H1 (cell line): Measurements from ENCODE around the gene CXCL17. TPM values are rescaled to one million over a fixed set of nuclear protein-coding genes. Genes with fewer than 3 reads are reported as not detected.
A peak's percentile ranks its signal among the peaks of the same experiment; 100 is the strongest.

Experiments used
- CTCF ChIA-PET: fragments of 300-600 bp; sonication (Branson Sonifier 250); formaldehyde crosslinking; loops from one replicate; lab custom pipeline; 2021; ENCODE audit not compliant: partially characterized antibody; lab: Charles Lee
- POLR2A ChIA-PET: fragments of 300-600 bp; sonication (Branson Sonifier 250); formaldehyde crosslinking; loops from one replicate; lab custom pipeline; 2021; ENCODE audit warnings: inconsistent platforms; ENCODE audit not compliant: partially characterized antibody; lab: Charles Lee
- DNase-seq, 2 experiments: peaks; one replicate each; pipeline versions ENCODE4 v3.0.0 to v3.0.0-alpha.2; 2010 to 2022; ENCODE audit warnings: low spot score in 2 of 2, low read depth in 1 of 2, mixed read lengths in 1 of 2
- FAIRE-seq: peaks from 2 replicates; lab custom pipeline; 2011; peaks lifted over from hg19 to GRCh38; lab: Jason Lieb, UNC
- H2AFZ ChIP-seq: 2 replicates; pipeline ENCODE4 v1.8.1; 2012; ENCODE audit warnings: low read length, inconsistent platforms
- H2AK5ac ChIP-seq: 2 replicates; pipeline ENCODE4 v1.6.1; 2013; ENCODE audit warnings: low read depth, low read length
- H2BK120ac ChIP-seq: replicated peaks from 2 replicates; pipeline ENCODE3; 2013; ENCODE audit warnings: low read depth, low read length, inconsistent platforms
- H2BK12ac ChIP-seq: 2 replicates; pipeline ENCODE4 v1.6.1; 2013; ENCODE audit warnings: low read depth, low read length
- H2BK15ac ChIP-seq: 2 replicates; pipeline ENCODE4 v1.6.1; 2013; ENCODE audit warnings: low read length
- H2BK20ac ChIP-seq: 2 replicates; pipeline ENCODE4 v1.6.1; 2013; ENCODE audit warnings: low read length
- H2BK5ac ChIP-seq: 2 replicates; pipeline ENCODE4 v1.6.1; 2013; ENCODE audit warnings: low read depth, low read length
- H3K14ac ChIP-seq: 2 replicates; pipeline ENCODE4 v1.6.1; 2013; ENCODE audit warnings: inconsistent platforms; ENCODE audit not compliant: insufficient read length
- H3K18ac ChIP-seq: 2 replicates; pipeline ENCODE4 v1.6.1; 2013; ENCODE audit warnings: low read length; ENCODE audit errors: extremely low read depth
- H3K23ac ChIP-seq: 2 replicates; pipeline ENCODE4 v1.6.1; 2013; ENCODE audit warnings: inconsistent platforms; ENCODE audit not compliant: insufficient read length
- H3K23me2 ChIP-seq: 2 replicates; pipeline ENCODE4 v1.6.1; 2013; ENCODE audit warnings: low read depth, low read length
- H3K27ac ChIP-seq: 2 replicates; pipeline ENCODE4 v1.6.1; 2011; ENCODE audit warnings: low read depth, low read length, inconsistent platforms
- H3K27me3 ChIP-seq, 4 experiments: replicated peaks in 1 of 4; 1 replicate in 1 of 4; 2 replicates in 3 of 4; pipeline versions ENCODE4 v1.6.1 to v1.8.1; 2011 to 2013; ENCODE audit warnings: low read length in 3 of 4, mild to moderate bottlenecking in 3 of 4, inconsistent platforms in 2 of 4, mixed read lengths in 2 of 4, moderate library complexity in 1 of 4; ENCODE audit not compliant: control insufficient read depth in 3 of 4, insufficient read depth in 3 of 4; ENCODE audit errors: extremely low read depth in 1 of 4
- H3K36me3 ChIP-seq, 4 experiments: 2 replicates each; pipeline versions ENCODE4 v1.6.1 to v1.8.1; 2011 to 2013; ENCODE audit warnings: mild to moderate bottlenecking in 4 of 4, low read length in 3 of 4, moderate library complexity in 2 of 4, control low read depth in 1 of 4, inconsistent platforms in 1 of 4; ENCODE audit not compliant: insufficient read depth in 4 of 4, control insufficient read depth in 2 of 4
- H3K4ac ChIP-seq: replicated peaks from 2 replicates; pipeline ENCODE3; 2013; ENCODE audit warnings: low read length, low read depth, mixed read lengths, inconsistent platforms; ENCODE audit not compliant: insufficient read length
- H3K4me1 ChIP-seq, 4 experiments: replicated peaks in 1 of 4; 1 replicate in 1 of 4; 2 replicates in 3 of 4; pipeline versions ENCODE4 v1.6.1 to v1.8.1; 2011 to 2013; ENCODE audit warnings: low read length in 3 of 4, inconsistent platforms in 2 of 4, mixed read lengths in 1 of 4; ENCODE audit not compliant: insufficient read depth in 4 of 4, control insufficient read depth in 3 of 4
- H3K4me2 ChIP-seq, 2 experiments: 2 replicates each; pipeline versions ENCODE4 v1.6.1 to v1.8.1; 2011 to 2013; ENCODE audit warnings: low read depth in 2 of 2, low read length in 2 of 2, control low read depth in 1 of 2, inconsistent platforms in 1 of 2, mild to moderate bottlenecking in 1 of 2; ENCODE audit not compliant: insufficient read depth in 1 of 2
- H3K4me3 ChIP-seq, 4 experiments: fragments of 200-600, 300-600 bp in 1 of 4; sonication (generic), shearing (Covaris generic), sonication (Bioruptor Twin) in 1 of 4; 2 replicates each; pipeline versions ENCODE4 v1.5.1 to v1.8.1; 2011 to 2016; ENCODE audit warnings: low read length in 4 of 4, low read depth in 3 of 4, control low read depth in 2 of 4, inconsistent platforms in 2 of 4, mild to moderate bottlenecking in 2 of 4, mixed read lengths in 1 of 4, moderate library complexity in 1 of 4; ENCODE audit not compliant: insufficient read depth in 2 of 4; ENCODE audit errors: extremely low read depth in 1 of 4
- H3K56ac ChIP-seq: replicated peaks from 2 replicates; pipeline ENCODE3; 2013; ENCODE audit warnings: low read depth, mild to moderate bottlenecking, mixed read lengths, low read length, inconsistent platforms; ENCODE audit not compliant: insufficient read length
- H3K79me1 ChIP-seq: 2 replicates; pipeline ENCODE4 v1.6.1; 2013; ENCODE audit warnings: low read depth, low read length, control low read depth
- H3K79me2 ChIP-seq, 2 experiments: 2 replicates each; pipeline versions ENCODE4 v1.6.1 to v1.8.1; 2012 to 2013; ENCODE audit warnings: low read length in 2 of 2, mild to moderate bottlenecking in 2 of 2, inconsistent platforms in 1 of 2; ENCODE audit not compliant: insufficient read depth in 2 of 2, control insufficient read depth in 1 of 2
- H3K9ac ChIP-seq, 4 experiments: replicated peaks in 1 of 4; 1 replicate in 1 of 4; 2 replicates in 3 of 4; pipeline versions ENCODE4 v1.6.1 to v1.8.1; 2011 to 2013; ENCODE audit warnings: low read depth in 3 of 4, low read length in 3 of 4, control low read depth in 2 of 4, mild to moderate bottlenecking in 2 of 4, moderate library complexity in 2 of 4, inconsistent platforms in 1 of 4; ENCODE audit errors: extremely low read depth in 1 of 4
- H3K9me3 ChIP-seq, 2 experiments: 2 replicates each; pipeline versions ENCODE4 v1.6.1 to v1.8.1; 2012 to 2013; ENCODE audit warnings: mild to moderate bottlenecking in 2 of 2, moderate library complexity in 2 of 2, control low read depth in 1 of 2, inconsistent platforms in 1 of 2, low read depth in 1 of 2, low read length in 1 of 2, mixed read lengths in 1 of 2; ENCODE audit not compliant: insufficient read depth in 2 of 2
- H4K20me1 ChIP-seq, 2 experiments: replicated peaks in 1 of 2; 2 replicates each; pipeline versions ENCODE3 to v1.8.1; 2011 to 2013; ENCODE audit warnings: inconsistent platforms in 2 of 2, low read length in 2 of 2, mild to moderate bottlenecking in 1 of 2; ENCODE audit not compliant: insufficient read depth in 2 of 2, control insufficient read depth in 1 of 2
- H4K5ac ChIP-seq: 2 replicates; pipeline ENCODE4 v1.6.1; 2013; ENCODE audit warnings: low read length, low read depth, mixed read lengths, inconsistent platforms; ENCODE audit not compliant: insufficient read length
- H4K8ac ChIP-seq: 2 replicates; pipeline ENCODE4 v1.8.0; 2013; ENCODE audit warnings: mild to moderate bottlenecking, moderate library complexity, low read length, inconsistent platforms; ENCODE audit not compliant: insufficient read depth; ENCODE audit errors: extremely low read depth
- H4K91ac ChIP-seq: replicated peaks from 2 replicates; pipeline ENCODE3; 2013; ENCODE audit warnings: low read length, mixed read lengths, inconsistent platforms; ENCODE audit not compliant: insufficient read length
- EGR1 ChIP-seq: IDR thresholded peaks from 2 replicates; pipeline ENCODE4 v1.6.1; 2011; ENCODE audit warnings: low read depth, low read length, borderline replicate concordance
- KDM5A ChIP-seq: fragments of 200-600 bp; IDR thresholded peaks from 2 replicates; pipeline ENCODE4 v1.7.1; 2012; ENCODE audit warnings: mild to moderate bottlenecking, low read length, inconsistent platforms, mixed read lengths
- SAP30 ChIP-seq: fragments of 300-600 bp; sonication (generic); IDR thresholded peaks from 2 replicates; pipeline ENCODE4 v1.7.1; 2012; ENCODE audit warnings: low read length, moderate library complexity, mild to moderate bottlenecking, inconsistent platforms; ENCODE audit not compliant: insufficient read depth, insufficient replicate concordance
- SIX5 ChIP-seq: IDR thresholded peaks from 2 replicates; pipeline ENCODE4 v1.6.1; 2011; ENCODE audit warnings: mild to moderate bottlenecking, low read depth, low read length
- SP4 ChIP-seq: IDR thresholded peaks from 2 replicates; pipeline ENCODE4 v1.6.1; 2012; ENCODE audit warnings: low read length, inconsistent platforms
- TAF1 ChIP-seq: IDR thresholded peaks from 2 replicates; pipeline ENCODE4 v1.6.1; 2011; ENCODE audit warnings: mild to moderate bottlenecking, low read depth, low read length
- whole genome bisulfite sequencing, 2 experiments: shearing (Covaris generic) in 1 of 2; methylation state at CpG; one replicate each; pipeline versions ENCODE4 v1.1.6 to v1.1.7; 2013 to 2015; ENCODE audit warnings: low lambda C conversion rate in 2 of 2, mixed read lengths in 2 of 2, inconsistent platforms in 1 of 2, low coverage in 1 of 2, missing lambda C conversion rate in 1 of 2; ENCODE audit not compliant: insufficient replicate concordance in 2 of 2, insufficient coverage in 1 of 2, insufficient read length in 1 of 2; ENCODE audit errors: extremely low coverage in 1 of 2, missing lambda C conversion rate in 1 of 2; 5-methylcytosine and 5-hydroxymethylcytosine counted together
- polyA plus RNA-seq, 7 experiments: library from polyadenylated mRNA; depleted of rRNA in 3 of 7; stranded (reverse) in 5 of 7; unstranded in 2 of 7; fragments of >200 nt in 5 of 7; fragments of 200-250 nt in 2 of 7; gene quantifications; 1 replicate in 5 of 7; 2 replicates in 1 of 7; 4 replicates in 1 of 7; pipeline versions ENCODE4 v1.2.1 to v1.2.3, GENCODE V29; 2011 to 2013; ENCODE audit warnings: missing spikeins in 2 of 7, mixed read lengths in 2 of 7
- total RNA-seq: library from RNA; stranded (reverse); fragmentation: NEBNext Ultra II Directional; extraction: Animal tissue kit (Norgen Biotek cat#: 25700); gene quantifications from 2 replicates; pipeline ENCODE4 v1.2.1, GENCODE V29; 2021
- TF ChIP-seq, protein P1 (sequence below), 3 experiments: IDR thresholded peaks; 1 replicate in 2 of 3; 2 replicates in 1 of 3; pipeline versions ENCODE4 v1.5.1 to v1.6.1; 2011; ENCODE audit warnings: low read length in 3 of 3, mild to moderate bottlenecking in 3 of 3, inconsistent platforms in 2 of 3, low read depth in 1 of 3, moderate library complexity in 1 of 3; ENCODE audit not compliant: insufficient read depth in 1 of 3; ENCODE audit errors: control extremely low read depth in 1 of 3
- TF ChIP-seq, protein P2 (sequence below): IDR thresholded peaks from 2 replicates; pipeline ENCODE4 v1.6.1; 2012; ENCODE audit warnings: inconsistent platforms

Gene CXCL17
- total and polyA plus RNA-seq, 2 of the 8 experiments (the other 6 are each of a cell fraction or from before 2014, with no cell fraction given) = not detected

DNA sequence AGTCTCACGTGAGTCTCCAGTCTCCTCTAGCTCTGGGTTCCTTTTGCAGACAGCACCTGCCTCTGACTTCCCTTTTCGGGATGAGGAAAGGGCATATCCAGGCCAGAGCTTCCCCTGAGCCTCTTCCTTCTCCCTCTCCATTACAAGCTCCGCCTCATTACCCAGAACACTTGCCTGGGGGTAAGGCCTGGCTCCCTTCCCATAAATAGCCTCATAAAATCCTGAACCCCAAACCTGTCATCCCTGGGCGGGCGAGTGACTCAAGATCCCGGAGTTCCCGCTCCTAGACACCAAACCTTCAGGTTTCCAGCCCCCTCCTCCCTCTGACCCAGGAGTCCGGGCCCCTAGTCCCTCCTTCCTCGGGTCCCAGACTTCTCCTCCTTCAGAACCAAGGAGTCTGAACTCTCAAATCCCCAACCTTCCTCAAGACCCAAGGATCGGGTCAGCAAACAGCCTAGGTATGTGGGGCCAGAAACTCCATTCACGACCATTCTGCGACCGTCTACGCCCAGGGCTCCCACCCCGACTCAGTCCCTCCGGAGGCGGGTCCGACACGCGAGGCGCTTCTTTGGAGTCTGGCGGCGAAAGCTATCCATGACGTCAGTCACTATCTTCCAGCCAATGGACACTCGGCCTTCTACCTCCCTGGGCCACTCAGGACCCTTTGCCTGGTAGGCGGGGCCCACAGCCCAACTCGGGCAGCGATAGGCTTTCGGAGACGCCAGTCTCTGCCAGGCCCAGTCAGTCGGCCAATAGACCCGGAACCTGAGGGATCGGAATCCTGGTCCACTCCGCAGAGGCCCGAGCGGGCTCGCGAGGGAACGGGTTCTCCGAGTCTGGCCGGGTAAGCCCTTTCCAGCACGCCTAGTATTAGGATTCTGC is 46.1 kb downstream of the CXCL17 start:
- H2BK5ac ChIP-seq = peak overlapping the region; percentile 91
- peak overlapping the region; percentile 78; the same call in 1 of the 2 replicates for H4K8ac ChIP-seq
- FAIRE-seq = peak; percentile 98
- no peak overlapping the region for H3K14ac ChIP-seq
- peak overlapping the region; percentile 64 for H4K5ac ChIP-seq
- H2BK120ac ChIP-seq = no peak overlapping the region
- peak; percentile 97 to 100 for DNase-seq
- no peak overlapping the region for H2BK20ac ChIP-seq
- no peaks in the 10 kb centered on the region for H3K9me3 ChIP-seq
- POLR2A ChIA-PET = interaction anchor here (0.6 to 7.7 kb wide), 13 partner anchors 8 to 152 kb away, joined by 3 to 47 read pairs (median 5); partner anchors contain the start of genes CNFN, PAFAH1B3 and PRR19
- no peak overlapping the region for H2BK15ac ChIP-seq
- H3K27ac ChIP-seq = peak overlapping the region; percentile 54; the same call in 1 of the 2 replicates
- no peak overlapping the region for H3K23ac ChIP-seq
- peaks cover 6 to 10% (median 8%) of the 10 kb centered on the region in 4 experiments; a peak in 6 of 7 replicates for H3K4me1 ChIP-seq
- peak overlapping the region; percentile 59 for H4K91ac ChIP-seq
- H3K4me2 ChIP-seq = peak overlapping the region; percentile 84 to 89
- peaks cover 0 to 15% of the 10 kb centered on the region in 2 experiments for H4K20me1 ChIP-seq
- H3K79me2 ChIP-seq = peaks cover 0 to 6% of the 10 kb centered on the region in 2 experiments; a peak in 1 of 4 replicates
- H3K56ac ChIP-seq = peak overlapping the region; percentile 88
- no peaks in the 10 kb centered on the region for H3K36me3 ChIP-seq
- peaks cover 9% of the 10 kb centered on the region; the same call in 1 of the 2 replicates for H3K23me2 ChIP-seq
- CTCF ChIA-PET = interaction anchor here (0.6 to 3.1 kb wide), 19 partner anchors 10 to 462 kb away, joined by 3 to 15 read pairs (median 3); no protein-coding TSS in a partner anchor
- peak overlapping the region; percentile 81 to 89 (median 86) for H3K4me3 ChIP-seq
- H2AK5ac ChIP-seq = no peak overlapping the region
- peak overlapping the region; percentile 60; the same call in 1 of the 2 replicates for H2BK12ac ChIP-seq
- 3% methylated on average over 42 of the region's 42 CpGs; no CpG with 5 or more reads in 1 of the 2 experiments for WGBS, 2 experiments
- peak overlapping the region; percentile 88 for H2AFZ ChIP-seq
- peaks cover 7% of the 10 kb centered on the region for H3K79me1 ChIP-seq
- H3K18ac ChIP-seq = peak overlapping the region; percentile 91
- peak overlapping the region; percentile 54 to 93 (median 74) for H3K9ac ChIP-seq
- H3K4ac ChIP-seq = peak overlapping the region; percentile 94
- H3K27me3 ChIP-seq = no peaks in the 10 kb centered on the region; a peak in 1 of 7 replicates
- TF ChIP-seq KDM5A = no peak
- TF ChIP-seq, protein P1, sequence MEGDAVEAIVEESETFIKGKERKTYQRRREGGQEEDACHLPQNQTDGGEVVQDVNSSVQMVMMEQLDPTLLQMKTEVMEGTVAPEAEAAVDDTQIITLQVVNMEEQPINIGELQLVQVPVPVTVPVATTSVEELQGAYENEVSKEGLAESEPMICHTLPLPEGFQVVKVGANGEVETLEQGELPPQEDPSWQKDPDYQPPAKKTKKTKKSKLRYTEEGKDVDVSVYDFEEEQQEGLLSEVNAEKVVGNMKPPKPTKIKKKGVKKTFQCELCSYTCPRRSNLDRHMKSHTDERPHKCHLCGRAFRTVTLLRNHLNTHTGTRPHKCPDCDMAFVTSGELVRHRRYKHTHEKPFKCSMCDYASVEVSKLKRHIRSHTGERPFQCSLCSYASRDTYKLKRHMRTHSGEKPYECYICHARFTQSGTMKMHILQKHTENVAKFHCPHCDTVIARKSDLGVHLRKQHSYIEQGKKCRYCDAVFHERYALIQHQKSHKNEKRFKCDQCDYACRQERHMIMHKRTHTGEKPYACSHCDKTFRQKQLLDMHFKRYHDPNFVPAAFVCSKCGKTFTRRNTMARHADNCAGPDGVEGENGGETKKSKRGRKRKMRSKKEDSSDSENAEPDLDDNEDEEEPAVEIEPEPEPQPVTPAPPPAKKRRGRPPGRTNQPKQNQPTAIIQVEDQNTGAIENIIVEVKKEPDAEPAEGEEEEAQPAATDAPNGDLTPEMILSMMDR (IDR thresholded peaks at IDR 0.05; ENCODE audit: control extremely low read depth in 1 of 3, insufficient read depth in 1 of 3, low read depth in 1 of 3, low read length in 3 of 3) = no peak
- no peak for TF ChIP-seq SP4
- TF ChIP-seq SIX5 = no peak
- peak; percentile 79 for TF ChIP-seq TAF1
- TF ChIP-seq EGR1 = no peak
- TF ChIP-seq, protein P2, sequence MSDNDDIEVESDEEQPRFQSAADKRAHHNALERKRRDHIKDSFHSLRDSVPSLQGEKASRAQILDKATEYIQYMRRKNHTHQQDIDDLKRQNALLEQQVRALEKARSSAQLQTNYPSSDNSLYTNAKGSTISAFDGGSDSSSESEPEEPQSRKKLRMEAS = peak; percentile 58
- TF ChIP-seq SAP30 = no peak
